WERI-Rb-1 (cell line): Measurements from ENCODE around the gene PITHD1.
A peak's percentile ranks its signal among the peaks of the same experiment; 100 is the strongest.

Experiments used
- DNase-seq: peaks from one replicate; pipeline ENCODE4 v3.0.0-alpha.2; 2020
- H3K27ac ChIP-seq: fragments of 250-450 bp; sonication (Bioruptor Pico); 2 replicates; pipeline ENCODE4 v1.5.1; 2020; ENCODE audit warnings: mild to moderate bottlenecking, moderate library complexity
- H3K27me3 ChIP-seq: fragments of 250-450 bp; sonication (Bioruptor Pico); 2 replicates; pipeline ENCODE4 v1.5.1; 2021; ENCODE audit warnings: mild to moderate bottlenecking, low read depth, moderate library complexity; ENCODE audit not compliant: insufficient read depth, severe bottlenecking
- H3K36me3 ChIP-seq: fragments of 250-450 bp; sonication (Bioruptor Pico); 2 replicates; pipeline ENCODE4 v1.5.1; 2020; ENCODE audit warnings: mild to moderate bottlenecking, moderate library complexity
- H3K4me3 ChIP-seq: 2 replicates; pipeline ENCODE4 v1.5.1; 2011; ENCODE audit warnings: low read depth, mild to moderate bottlenecking, control low read depth, low read length
- H3K9me3 ChIP-seq: fragments of 250-450 bp; sonication (Bioruptor Pico); 2 replicates; pipeline ENCODE4 v1.5.1; 2021; ENCODE audit warnings: mild to moderate bottlenecking, moderate library complexity; ENCODE audit not compliant: severe bottlenecking
- TF ChIP-seq, protein P1 (sequence below): IDR thresholded peaks from 2 replicates; pipeline ENCODE4 v1.5.1; 2011; ENCODE audit warnings: low read depth, mild to moderate bottlenecking, control low read depth, inconsistent platforms, low read length

PITHD1 gene

DNA sequence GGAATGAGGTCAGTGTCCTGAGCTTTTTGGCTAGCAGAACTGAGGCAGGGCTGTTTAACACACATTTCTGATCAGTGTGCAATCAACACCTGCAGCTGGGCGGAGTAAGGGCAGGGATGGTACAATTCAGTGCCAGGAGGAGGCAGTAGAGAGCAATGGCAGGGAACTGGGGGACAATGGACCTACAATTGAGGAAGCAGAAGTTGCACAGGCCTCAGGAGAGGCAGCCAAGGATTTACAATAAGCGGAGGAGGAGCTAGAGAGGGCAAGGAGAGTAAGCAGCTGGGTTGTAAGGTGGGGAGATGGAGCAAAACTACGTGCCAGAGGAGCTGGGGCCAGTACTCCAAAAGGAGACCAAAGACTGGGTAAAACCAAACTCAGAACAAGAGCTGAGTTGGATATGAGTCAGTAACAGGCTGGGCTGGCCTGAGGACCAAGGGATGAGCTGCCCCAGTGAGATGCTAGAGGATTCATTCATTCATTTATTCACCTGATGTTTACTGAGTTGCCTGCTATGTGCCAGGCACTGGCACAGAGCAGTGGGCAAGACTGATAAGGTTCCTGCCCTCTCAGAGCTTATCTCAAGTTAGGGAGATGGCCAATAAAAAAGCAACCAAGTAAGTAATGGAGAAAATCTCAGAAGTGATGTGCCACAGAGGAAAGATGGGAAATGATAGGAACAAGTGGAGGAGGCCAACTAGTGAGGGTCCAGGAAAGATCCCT is 32.8 kb downstream of the PITHD1 start:
- TF ChIP-seq, protein P1, sequence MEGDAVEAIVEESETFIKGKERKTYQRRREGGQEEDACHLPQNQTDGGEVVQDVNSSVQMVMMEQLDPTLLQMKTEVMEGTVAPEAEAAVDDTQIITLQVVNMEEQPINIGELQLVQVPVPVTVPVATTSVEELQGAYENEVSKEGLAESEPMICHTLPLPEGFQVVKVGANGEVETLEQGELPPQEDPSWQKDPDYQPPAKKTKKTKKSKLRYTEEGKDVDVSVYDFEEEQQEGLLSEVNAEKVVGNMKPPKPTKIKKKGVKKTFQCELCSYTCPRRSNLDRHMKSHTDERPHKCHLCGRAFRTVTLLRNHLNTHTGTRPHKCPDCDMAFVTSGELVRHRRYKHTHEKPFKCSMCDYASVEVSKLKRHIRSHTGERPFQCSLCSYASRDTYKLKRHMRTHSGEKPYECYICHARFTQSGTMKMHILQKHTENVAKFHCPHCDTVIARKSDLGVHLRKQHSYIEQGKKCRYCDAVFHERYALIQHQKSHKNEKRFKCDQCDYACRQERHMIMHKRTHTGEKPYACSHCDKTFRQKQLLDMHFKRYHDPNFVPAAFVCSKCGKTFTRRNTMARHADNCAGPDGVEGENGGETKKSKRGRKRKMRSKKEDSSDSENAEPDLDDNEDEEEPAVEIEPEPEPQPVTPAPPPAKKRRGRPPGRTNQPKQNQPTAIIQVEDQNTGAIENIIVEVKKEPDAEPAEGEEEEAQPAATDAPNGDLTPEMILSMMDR: peak; percentile 84
- Histone ChIP-seq H3K27ac (no peak overlapping the region), H3K9me3 (no peaks in the 10 kb centered on the region), H3K27me3 (no peaks in the 10 kb centered on the region), H3K4me3 (no peak overlapping the region), H3K36me3 (no peaks in the 10 kb centered on the region)
- DNase-seq: peak; percentile 64

DNA sequence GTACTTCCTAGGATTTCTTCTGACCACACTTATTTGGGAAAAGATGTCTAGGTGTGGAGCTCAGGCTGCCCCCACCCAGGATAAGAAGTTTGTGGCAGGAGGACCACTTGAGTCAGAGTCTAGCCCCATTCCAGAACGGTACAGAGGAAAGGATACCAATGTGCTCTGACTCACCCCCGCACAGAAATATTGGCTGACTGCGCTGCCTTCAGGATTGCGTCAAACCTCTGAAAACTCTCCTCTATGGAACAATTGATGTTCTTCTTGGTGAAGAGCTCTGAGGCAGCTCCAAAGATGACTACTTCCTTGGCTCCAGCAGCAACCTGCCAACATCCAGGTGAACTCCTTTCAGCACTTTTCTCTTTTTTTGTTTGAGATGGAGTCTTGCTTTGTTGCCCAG is 35.8 kb downstream of the PITHD1 start:
- H3K9me3 ChIP-seq: no peaks in the 10 kb centered on the region
- DNase-seq: no peak
- H3K27ac ChIP-seq: no peak overlapping the region
- H3K27me3 ChIP-seq: no peaks in the 10 kb centered on the region
- H3K4me3 ChIP-seq: no peak overlapping the region
- TF ChIP-seq, protein P1: no peak
- H3K36me3 ChIP-seq: no peaks in the 10 kb centered on the region

DNA sequence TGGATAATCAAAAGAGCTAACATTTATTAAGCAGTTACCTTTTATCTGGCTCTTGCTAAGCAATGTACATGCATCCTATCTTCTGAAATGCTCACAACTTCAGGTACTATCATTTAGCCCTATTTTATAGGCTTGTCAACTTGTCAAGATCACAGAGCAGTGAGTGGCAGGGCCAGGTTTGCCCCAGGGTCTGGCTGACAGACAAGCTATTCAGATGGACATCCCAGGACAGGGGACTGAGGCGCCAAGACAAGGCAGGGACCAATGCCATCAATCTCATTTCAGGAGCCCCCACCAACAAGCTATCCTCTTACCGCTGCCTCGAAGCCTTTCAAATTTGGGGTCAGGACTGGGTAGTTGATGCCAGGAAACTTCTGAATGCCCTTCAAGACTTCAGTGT is 38.1 kb downstream of the PITHD1 start:
- no peaks in the 10 kb centered on the region for H3K27me3 ChIP-seq
- DNase-seq: no peak
- TF ChIP-seq, protein P1: no peak
- H3K4me3 ChIP-seq: no peak overlapping the region
- no peak overlapping the region for H3K27ac ChIP-seq
- H3K9me3 ChIP-seq: no peaks in the 10 kb centered on the region
- no peaks in the 10 kb centered on the region for H3K36me3 ChIP-seq

DNA sequence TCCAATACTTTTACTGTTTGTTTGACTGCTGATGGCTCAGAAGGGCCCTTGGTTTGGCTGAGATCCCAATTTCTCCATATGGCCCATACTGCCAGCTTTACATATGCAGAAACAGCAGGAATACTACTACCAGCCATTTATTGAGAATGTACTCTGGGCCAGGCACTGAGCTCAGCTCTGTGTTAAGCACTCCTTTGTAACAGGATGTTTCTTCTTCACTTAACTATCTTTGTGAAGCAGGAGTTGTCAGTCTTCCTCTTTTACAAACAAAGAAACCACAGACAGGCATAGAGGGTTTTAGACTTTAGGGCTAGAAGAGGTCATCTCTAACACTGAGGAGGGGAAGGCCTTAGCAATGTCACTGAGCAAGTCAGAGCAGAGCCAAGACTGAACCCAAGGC is 38.7 kb downstream of the PITHD1 start:
- Histone ChIP-seq H3K9me3 (no peaks in the 10 kb centered on the region), H3K36me3 (no peaks in the 10 kb centered on the region), H3K27ac (no peak overlapping the region), H3K27me3 (no peaks in the 10 kb centered on the region), H3K4me3 (no peak overlapping the region)
- no peak for DNase-seq
- TF ChIP-seq, protein P1: no peak

DNA sequence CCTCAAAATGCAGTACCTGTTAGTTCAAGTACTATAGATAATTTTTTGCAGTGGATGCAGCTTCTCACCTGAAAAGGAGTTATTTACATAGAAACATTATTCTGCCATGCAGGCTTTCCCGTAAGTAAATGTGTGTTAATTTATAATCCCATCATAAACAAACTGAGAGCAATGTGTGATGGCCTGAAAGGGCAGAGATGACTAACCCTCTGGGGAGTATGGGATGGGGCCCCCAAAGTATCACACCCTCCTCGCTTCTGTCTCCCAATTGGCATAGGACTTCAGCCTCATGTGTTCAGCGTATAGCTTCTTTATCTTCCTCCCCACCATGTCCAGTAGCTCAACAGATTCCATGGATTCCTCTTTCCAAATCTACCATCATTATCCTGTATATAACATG is 39.4 kb downstream of the PITHD1 start:
- no peaks in the 10 kb centered on the region for H3K9me3 ChIP-seq
- TF ChIP-seq, protein P1: no peak
- no peak overlapping the region for H3K4me3 ChIP-seq
- no peak overlapping the region for H3K27ac ChIP-seq
- no peaks in the 10 kb centered on the region for H3K36me3 ChIP-seq
- no peaks in the 10 kb centered on the region for H3K27me3 ChIP-seq
- no peak for DNase-seq

DNA sequence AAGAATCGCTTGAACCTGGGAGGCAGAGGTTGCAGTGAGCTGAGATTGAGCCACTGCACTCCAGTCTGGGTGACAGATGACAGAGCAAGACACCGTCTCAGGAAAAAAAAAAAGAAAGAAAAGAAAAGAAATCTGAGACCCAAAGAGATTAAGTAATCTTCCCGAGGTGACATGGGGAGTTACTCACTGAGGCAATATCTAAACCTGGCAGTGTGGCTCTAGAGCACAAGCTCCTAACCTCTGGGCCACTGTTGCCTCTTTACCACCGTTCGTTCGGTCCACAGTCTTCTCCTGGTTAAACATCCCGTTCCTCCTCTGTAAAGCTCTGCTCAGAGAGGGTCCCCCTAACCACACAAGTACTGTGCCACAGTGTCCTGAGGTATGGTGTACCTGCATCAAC is 45.5 kb downstream of the PITHD1 start:
- DNase-seq: no peak
- Histone ChIP-seq H3K9me3 (no peaks in the 10 kb centered on the region), H3K27ac (no peak overlapping the region), H3K4me3 (no peak overlapping the region), H3K27me3 (no peaks in the 10 kb centered on the region), H3K36me3 (no peaks in the 10 kb centered on the region; the same call in 1 of the 2 replicates)
- TF ChIP-seq, protein P1: no peak
